HepG2 (cell line): ENCODE results near the gene SAP25. TPM values are rescaled to one million over a fixed set of nuclear protein-coding genes. Genes with fewer than 3 reads are reported as not detected.

Source experiments
- CEBPG ChIP-seq: IDR thresholded peaks from 2 replicates; pipeline ENCODE4 v1.6.1; 2016
- CHCHD3 ChIP-seq: sonication (generic); formaldehyde crosslinking; IDR thresholded peaks from 2 replicates; pipeline ENCODE4 v1.8.0; 2022; ENCODE audit warnings: mild to moderate bottlenecking, missing genetic modification reagents, moderate library complexity
- HDAC2 ChIP-seq: sonication (generic); formaldehyde crosslinking; IDR thresholded peaks from 2 replicates; pipeline ENCODE4 v1.4.0; 2020; ENCODE audit warnings: missing genetic modification reagents
- HDAC6 ChIP-seq: fragments of 200-600 bp; sonication (generic); IDR thresholded peaks from 2 replicates; pipeline ENCODE4 v1.7.0; 2017; ENCODE audit warnings: mild to moderate bottlenecking, antibody characterized with exemption, low read length, low read depth
- HNF4G ChIP-seq, 2 experiments: sonication (generic) in 1 of 2; formaldehyde crosslinking in 1 of 2; IDR thresholded peaks; 2 replicates each; pipeline versions ENCODE4 v1.4.0 to v1.6.1; 2011 to 2020; ENCODE audit warnings: borderline replicate concordance in 2 of 2, low read depth in 2 of 2, mild to moderate bottlenecking in 2 of 2, low read length in 1 of 2, missing genetic modification reagents in 1 of 2, moderate library complexity in 1 of 2
- IKZF4 ChIP-seq: sonication (generic); formaldehyde crosslinking; IDR thresholded peaks from 2 replicates; pipeline ENCODE4 v1.5.1; 2020; ENCODE audit warnings: borderline replicate concordance, mild to moderate bottlenecking, low read depth, missing genetic modification reagents; ENCODE audit errors: not compliant biosample characterization
- MAF1 ChIP-seq: sonication (generic); formaldehyde crosslinking; IDR thresholded peaks from 2 replicates; pipeline ENCODE4 v1.5.0; 2020; ENCODE audit warnings: missing genetic modification reagents, borderline replicate concordance
- MBNL3 ChIP-seq: fragments of 250-450 bp; sonication (Bioruptor Pico); conservative IDR thresholded peaks from 2 replicates; pipeline ENCODE4 v1.8.0; 2022; ENCODE audit warnings: mild to moderate bottlenecking, inconsistent platforms
- MTERF4 ChIP-seq: sonication (generic); formaldehyde crosslinking; IDR thresholded peaks from 2 replicates; pipeline ENCODE4 v1.8.0; 2023; ENCODE audit warnings: mild to moderate bottlenecking, missing genetic modification reagents
- NFYC ChIP-seq: IDR thresholded peaks from 2 replicates; pipeline ENCODE4 v1.6.1; 2016; ENCODE audit warnings: missing genetic modification reagents, missing compliant biosample characterization
- RNF219 ChIP-seq: sonication (generic); formaldehyde crosslinking; IDR thresholded peaks from 2 replicates; pipeline ENCODE4 v1.5.0; 2020; ENCODE audit warnings: mild to moderate bottlenecking, missing genetic modification reagents
- SP1 ChIP-seq, 2 experiments: fragments of 450-650 bp in 1 of 2; sonication (generic) in 1 of 2; formaldehyde crosslinking in 1 of 2; IDR thresholded peaks; 2 replicates each; pipeline versions ENCODE4 v1.4.0 to v1.6.1; 2016 to 2020; ENCODE audit warnings: missing genetic modification reagents in 1 of 2
- ZBTB20 ChIP-seq: sonication (generic); formaldehyde crosslinking; IDR thresholded peaks from 2 replicates; pipeline ENCODE4 v1.8.1; 2023; ENCODE audit warnings: missing genetic modification reagents, low read depth, mild to moderate bottlenecking, borderline replicate concordance
- ZNF121 ChIP-seq: sonication (generic); formaldehyde crosslinking; IDR thresholded peaks from 2 replicates; pipeline ENCODE4 v1.5.0; 2020; ENCODE audit warnings: mild to moderate bottlenecking, missing genetic modification reagents
- ZNF234 ChIP-seq: sonication (generic); formaldehyde crosslinking; conservative IDR thresholded peaks from 2 replicates; pipeline ENCODE4 v1.5.1; 2020; ENCODE audit warnings: mild to moderate bottlenecking, missing genetic modification reagents
- ZNF451 ChIP-seq: sonication (generic); formaldehyde crosslinking; IDR thresholded peaks from 2 replicates; pipeline ENCODE4 v1.5.0; 2020; ENCODE audit warnings: mild to moderate bottlenecking, missing genetic modification reagents
- ZNF639 ChIP-seq: conservative IDR thresholded peaks from 2 replicates; pipeline ENCODE4 v1.6.1; 2018; ENCODE audit warnings: missing genetic modification reagents
- ZSCAN9 ChIP-seq: IDR thresholded peaks from 2 replicates; pipeline ENCODE4 v1.6.1; 2016; ENCODE audit warnings: borderline replicate concordance
- polyA plus RNA-seq, 8 experiments: library from polyadenylated mRNA; depleted of rRNA in 3 of 8; stranded (reverse) in 7 of 8; unstranded in 1 of 8; fragments of >200 nt; fragmentation: Illumina TruSeq in 4 of 8; extraction: Trizol in 4 of 8; gene quantifications; 2 replicates each; pipeline versions ENCODE4 v1.2.1 to v1.2.3, GENCODE V29; 2011 to 2016; ENCODE audit warnings: low read depth in 4 of 8, missing spikeins in 1 of 8, mixed read lengths in 1 of 8; ENCODE audit not compliant: insufficient read depth in 1 of 8
- total RNA-seq, 5 experiments: library from RNA; depleted of rRNA; stranded (reverse); fragments of >200 nt; fragmentation: Illumina TruSeq; extraction: Trizol; gene quantifications; 2 replicates each; pipeline ENCODE4 v1.2.3, GENCODE V29; 2016; ENCODE audit warnings: low read depth in 1 of 5
- TF ChIP-seq, protein P1 (sequence below): sonication (generic); formaldehyde crosslinking; IDR thresholded peaks from 2 replicates; pipeline ENCODE4 v1.4.0; 2020; ENCODE audit warnings: missing genetic modification reagents
- TF ChIP-seq, protein P2 (sequence below): sonication (generic); formaldehyde crosslinking; IDR thresholded peaks from 2 replicates; pipeline ENCODE4 v1.9.0; 2021; ENCODE audit warnings: missing genetic modification reagents, borderline replicate concordance

Gene SAP25
- total and polyA plus RNA-seq, 2 of the 13 experiments (the other 11 are each of a cell fraction or from before 2014, with no cell fraction given) = 0.15 to 0.20 TPM

- TF ChIP-seq, protein P1, sequence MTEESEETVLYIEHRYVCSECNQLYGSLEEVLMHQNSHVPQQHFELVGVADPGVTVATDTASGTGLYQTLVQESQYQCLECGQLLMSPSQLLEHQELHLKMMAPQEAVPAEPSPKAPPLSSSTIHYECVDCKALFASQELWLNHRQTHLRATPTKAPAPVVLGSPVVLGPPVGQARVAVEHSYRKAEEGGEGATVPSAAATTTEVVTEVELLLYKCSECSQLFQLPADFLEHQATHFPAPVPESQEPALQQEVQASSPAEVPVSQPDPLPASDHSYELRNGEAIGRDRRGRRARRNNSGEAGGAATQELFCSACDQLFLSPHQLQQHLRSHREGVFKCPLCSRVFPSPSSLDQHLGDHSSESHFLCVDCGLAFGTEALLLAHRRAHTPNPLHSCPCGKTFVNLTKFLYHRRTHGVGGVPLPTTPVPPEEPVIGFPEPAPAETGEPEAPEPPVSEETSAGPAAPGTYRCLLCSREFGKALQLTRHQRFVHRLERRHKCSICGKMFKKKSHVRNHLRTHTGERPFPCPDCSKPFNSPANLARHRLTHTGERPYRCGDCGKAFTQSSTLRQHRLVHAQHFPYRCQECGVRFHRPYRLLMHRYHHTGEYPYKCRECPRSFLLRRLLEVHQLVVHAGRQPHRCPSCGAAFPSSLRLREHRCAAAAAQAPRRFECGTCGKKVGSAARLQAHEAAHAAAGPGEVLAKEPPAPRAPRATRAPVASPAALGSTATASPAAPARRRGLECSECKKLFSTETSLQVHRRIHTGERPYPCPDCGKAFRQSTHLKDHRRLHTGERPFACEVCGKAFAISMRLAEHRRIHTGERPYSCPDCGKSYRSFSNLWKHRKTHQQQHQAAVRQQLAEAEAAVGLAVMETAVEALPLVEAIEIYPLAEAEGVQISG (CRISPR knock-in tag) = 0 out of 2 replicates have a peak, but pooled peaks have one; percentile 38
- peak; percentile 85; the same call in 1 of the 2 replicates for TF ChIP-seq ZNF234
- TF ChIP-seq MAF1 (CRISPR knock-in tag) = no peak
- no peak for TF ChIP-seq CEBPG (CRISPR knock-in tag)
- no peak for TF ChIP-seq ZSCAN9 (CRISPR knock-in tag)
- TF ChIP-seq, protein P2, sequence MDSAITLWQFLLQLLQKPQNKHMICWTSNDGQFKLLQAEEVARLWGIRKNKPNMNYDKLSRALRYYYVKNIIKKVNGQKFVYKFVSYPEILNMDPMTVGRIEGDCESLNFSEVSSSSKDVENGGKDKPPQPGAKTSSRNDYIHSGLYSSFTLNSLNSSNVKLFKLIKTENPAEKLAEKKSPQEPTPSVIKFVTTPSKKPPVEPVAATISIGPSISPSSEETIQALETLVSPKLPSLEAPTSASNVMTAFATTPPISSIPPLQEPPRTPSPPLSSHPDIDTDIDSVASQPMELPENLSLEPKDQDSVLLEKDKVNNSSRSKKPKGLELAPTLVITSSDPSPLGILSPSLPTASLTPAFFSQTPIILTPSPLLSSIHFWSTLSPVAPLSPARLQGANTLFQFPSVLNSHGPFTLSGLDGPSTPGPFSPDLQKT (CRISPR knock-in tag) = no peak
- TF ChIP-seq CHCHD3 = no peak
- TF ChIP-seq ZNF121 (CRISPR knock-in tag) = no peak
- TF ChIP-seq ZBTB20 (CRISPR knock-in tag) = 0 out of 2 replicates have a peak, but pooled peaks have one; percentile 53
- no peak for TF ChIP-seq IKZF4 (CRISPR knock-in tag)
- no peak for TF ChIP-seq MTERF4 (CRISPR knock-in tag)
- TF ChIP-seq MBNL3 (CRISPR knock-in tag) = no peak
- TF ChIP-seq HDAC2 (CRISPR knock-in tag) = no peak
- no peak for TF ChIP-seq ZNF639 (CRISPR knock-in tag)
- no peak for TF ChIP-seq RNF219 (CRISPR knock-in tag)
- no peak for TF ChIP-seq SP1 (IDR thresholded peaks at IDR 0.05)
- no peak for TF ChIP-seq SP1 (CRISPR knock-in tag; IDR thresholded peaks at IDR 0.05)
- TF ChIP-seq NFYC = no peak
- no peak for TF ChIP-seq HDAC6
- TF ChIP-seq ZNF451 (CRISPR knock-in tag) = no peak
- no peak for TF ChIP-seq HNF4G (IDR thresholded peaks at IDR 0.05; ENCODE audit: borderline replicate concordance, low read depth, low read length)
- TF ChIP-seq HNF4G (CRISPR knock-in tag; IDR thresholded peaks at IDR 0.05; ENCODE audit: borderline replicate concordance, low read depth) = no peak
These were observed 6.5 kb downstream of the SAP25 start (continued) for GRCh38 chr7:100567031-100567730.
